BJ (cell line): ENCODE measurements around the gene LRRIQ4. TPM values are rescaled to one million over a fixed set of nuclear protein-coding genes. Genes with fewer than 3 reads are reported as not detected.

ENCODE experiments used
- CTCF ChIA-PET: fragments of 350-600 bp; formaldehyde crosslinking; extraction: SDS; loops from one replicate; lab custom pipeline; 2021; ENCODE audit warnings: antibody characterized with exemption, inconsistent platforms; lab: Yijun Ruan, JAX
- POLR2A ChIA-PET: fragments of 300-600 bp; sonication (Branson Sonifier 250); formaldehyde crosslinking; extraction: SDS; loops from one replicate; lab custom pipeline; 2021; ENCODE audit warnings: antibody characterized with exemption; lab: Charles Lee
- DNase-seq: peaks from one replicate; pipeline ENCODE4 v3.0.0-alpha.2; 2011; ENCODE audit warnings: low read depth
- H3K27me3 ChIP-seq: 2 replicates; pipeline ENCODE4 v1.6.0; 2011; ENCODE audit warnings: low read length; ENCODE audit not compliant: control insufficient read depth, insufficient read depth
- H3K36me3 ChIP-seq: 2 replicates; pipeline ENCODE4 v1.5.1; 2011; ENCODE audit warnings: low read length; ENCODE audit not compliant: control insufficient read depth, insufficient read depth
- H3K4me3 ChIP-seq: 2 replicates; pipeline ENCODE4 v1.5.1; 2011; ENCODE audit warnings: low read depth, mild to moderate bottlenecking, control low read depth, low read length
- polyA plus RNA-seq: library from polyadenylated mRNA; depleted of rRNA; stranded (reverse); fragments of >200 nt; gene quantifications from 2 replicates; pipeline ENCODE4 v1.2.3, GENCODE V29; 2011
- TF ChIP-seq, protein P1 (sequence below): IDR thresholded peaks from 2 replicates; pipeline ENCODE4 v1.5.1; 2011; ENCODE audit warnings: low read depth, mild to moderate bottlenecking, control low read depth, inconsistent platforms, low read length, moderate library complexity; ENCODE audit not compliant: insufficient read depth

LRRIQ4 gene
- polyA plus RNA-seq, 1 experiment, result not detected

- no peak for DNase-seq
- TF ChIP-seq, protein P1, sequence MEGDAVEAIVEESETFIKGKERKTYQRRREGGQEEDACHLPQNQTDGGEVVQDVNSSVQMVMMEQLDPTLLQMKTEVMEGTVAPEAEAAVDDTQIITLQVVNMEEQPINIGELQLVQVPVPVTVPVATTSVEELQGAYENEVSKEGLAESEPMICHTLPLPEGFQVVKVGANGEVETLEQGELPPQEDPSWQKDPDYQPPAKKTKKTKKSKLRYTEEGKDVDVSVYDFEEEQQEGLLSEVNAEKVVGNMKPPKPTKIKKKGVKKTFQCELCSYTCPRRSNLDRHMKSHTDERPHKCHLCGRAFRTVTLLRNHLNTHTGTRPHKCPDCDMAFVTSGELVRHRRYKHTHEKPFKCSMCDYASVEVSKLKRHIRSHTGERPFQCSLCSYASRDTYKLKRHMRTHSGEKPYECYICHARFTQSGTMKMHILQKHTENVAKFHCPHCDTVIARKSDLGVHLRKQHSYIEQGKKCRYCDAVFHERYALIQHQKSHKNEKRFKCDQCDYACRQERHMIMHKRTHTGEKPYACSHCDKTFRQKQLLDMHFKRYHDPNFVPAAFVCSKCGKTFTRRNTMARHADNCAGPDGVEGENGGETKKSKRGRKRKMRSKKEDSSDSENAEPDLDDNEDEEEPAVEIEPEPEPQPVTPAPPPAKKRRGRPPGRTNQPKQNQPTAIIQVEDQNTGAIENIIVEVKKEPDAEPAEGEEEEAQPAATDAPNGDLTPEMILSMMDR, result no peak
- CTCF ChIA-PET, result interaction anchor here (1.1 kb wide), 1 partner anchor 15 kb away, joined by 3 read pairs; no protein-coding TSS in a partner anchor
- peaks cover 2% of the 10 kb centered on the region; the same call in 1 of the 2 replicates for H3K27me3 ChIP-seq
- POLR2A ChIA-PET, result no interaction called here
- no peak overlapping the region for H3K4me3 ChIP-seq
- no peaks in the 10 kb centered on the region for H3K36me3 ChIP-seq
Observed at GRCh38 chr3:169855514-169855913, 42.8 kb downstream of the LRRIQ4 start.

- CTCF ChIA-PET, result interaction anchor here (0.6 to 0.9 kb wide), 2 partner anchors 46 to 313 kb away, joined by 3 read pairs; no protein-coding TSS in a partner anchor
- POLR2A ChIA-PET, result no interaction called here
- TF ChIP-seq, protein P1, result no peak
- Histone ChIP-seq H3K36me3 (no peaks in the 10 kb centered on the region), H3K27me3 (peaks cover 2% of the 10 kb centered on the region; the same call in 1 of the 2 replicates), H3K4me3 (no peak overlapping the region)
- no peak for DNase-seq
Observed at GRCh38 chr3:169857811-169858210, 45.1 kb downstream of the LRRIQ4 start.

GRCh38 chr3:169861871-169862270, 49.2 kb downstream of the LRRIQ4 start:
- no peak for DNase-seq
- no peak overlapping the region for H3K4me3 ChIP-seq
- ChIA-PET POLR2A (no interaction called here), CTCF (interaction anchor here (1.5 kb wide), 1 partner anchor 12 kb away, joined by 5 read pairs; no protein-coding TSS in a partner anchor)
- no peaks in the 10 kb centered on the region for H3K27me3 ChIP-seq
- no peaks in the 10 kb centered on the region for H3K36me3 ChIP-seq
- TF ChIP-seq, protein P1, result no peak

DNA sequence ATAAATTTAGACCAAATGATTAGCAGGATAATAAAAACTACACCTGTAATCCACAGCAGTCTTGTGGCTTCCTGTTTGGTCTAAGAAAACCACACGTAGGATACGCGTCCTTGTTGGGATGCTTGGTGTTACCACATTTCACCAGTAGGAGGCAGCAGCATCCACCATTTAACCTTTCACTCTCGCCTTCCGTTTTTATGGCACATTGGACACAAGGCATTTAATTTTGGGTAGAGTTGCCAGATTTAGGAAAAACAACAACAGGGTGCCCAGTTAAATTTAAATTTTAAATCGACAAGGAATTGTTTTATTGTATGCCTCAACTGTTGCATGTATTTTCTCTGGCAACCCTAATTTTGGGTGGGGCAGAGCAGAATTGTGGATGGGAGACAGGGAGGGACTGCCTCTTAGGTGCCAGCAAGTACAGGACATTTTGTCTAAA, 50.8 kb downstream of the LRRIQ4 start:
- Histone ChIP-seq H3K36me3 (no peaks in the 10 kb centered on the region), H3K4me3 (no peak overlapping the region), H3K27me3 (no peaks in the 10 kb centered on the region)
- ChIA-PET CTCF (interaction anchor here (0.6 to 1.2 kb wide), 4 partner anchors 9 to 966 kb away, joined by 3 read pairs; no protein-coding TSS in a partner anchor), POLR2A (no interaction called here)
- DNase-seq, result peak; percentile 12
- TF ChIP-seq, protein P1, result peak; percentile 89

DNA sequence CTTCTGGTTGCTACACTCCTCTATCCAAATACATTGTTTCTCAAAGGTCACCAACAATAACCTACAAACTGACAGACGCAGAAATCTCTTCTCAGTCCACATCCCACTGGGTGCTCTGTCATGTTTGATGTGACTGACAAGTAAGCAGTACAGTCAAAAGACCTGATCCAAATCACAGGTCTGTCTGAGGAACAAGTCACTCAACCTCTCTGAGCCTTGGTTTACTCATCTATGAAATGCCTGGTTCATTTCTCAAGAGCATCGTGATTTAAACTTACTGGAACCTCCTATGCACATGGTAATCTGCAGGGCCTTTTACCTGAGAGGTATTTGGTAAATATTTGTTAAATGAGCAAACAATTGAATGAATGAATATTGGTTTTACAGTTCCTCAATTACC, 51.6 kb downstream of the LRRIQ4 start:
- no peaks in the 10 kb centered on the region for H3K36me3 ChIP-seq
- TF ChIP-seq, protein P1, result no peak
- no peaks in the 10 kb centered on the region for H3K27me3 ChIP-seq
- CTCF ChIA-PET, result no interaction called here
- H3K4me3 ChIP-seq, result no peak overlapping the region
- DNase-seq, result no peak
- POLR2A ChIA-PET, result no interaction called here
